ENCODE measurements around the gene PCNX1.
"Not testable (repeated sequence)": the region's sequence is repeated elsewhere in the genome, so short reads cannot be mapped to it uniquely, and the experiment has no call there.

PCNX1 gene

GRCh38 chr14:70926235-70926830, 19.1 kb downstream of the PCNX1 start:
- no peak for DNase-seq (ENCODE audit: low read depth)
- no peak overlapping the region for H3K4me3 ChIP-seq (ENCODE audit: low read depth, low read length)
- no peak for TF ChIP-seq CTCF (IDR thresholded peaks at IDR 0.05; ENCODE audit: low read depth, low read length)
- no peak for TF ChIP-seq POLR2A (IDR thresholded peaks at IDR 0.05; ENCODE audit: extremely low read depth, insufficient read length)
- TF ChIP-seq MAX (IDR thresholded peaks at IDR 0.05; ENCODE audit: low read depth, low read length) = no peak
- TF ChIP-seq MYC (IDR thresholded peaks at IDR 0.05; ENCODE audit: low read depth, low read length) = no peak

GRCh38 chr14:70931008-70931407, 23.7 kb downstream of the PCNX1 start:
- no peak for DNase-seq (ENCODE audit: low read depth)
- no peak overlapping the region for H3K4me3 ChIP-seq (ENCODE audit: low read depth, low read length)
- no peak for TF ChIP-seq POLR2A (IDR thresholded peaks at IDR 0.05; ENCODE audit: extremely low read depth, insufficient read length)
- TF ChIP-seq MYC (IDR thresholded peaks at IDR 0.05; ENCODE audit: low read depth, low read length) = no peak
- no peak for TF ChIP-seq MAX (IDR thresholded peaks at IDR 0.05; ENCODE audit: low read depth, low read length)
- TF ChIP-seq CTCF (IDR thresholded peaks at IDR 0.05; ENCODE audit: low read depth, low read length) = no peak

GRCh38 chr14:70934084-70934483, 26.8 kb downstream of the PCNX1 start:
- no peak overlapping the region for H3K4me3 ChIP-seq (ENCODE audit: low read depth, low read length)
- no peak for DNase-seq (ENCODE audit: low read depth)
- TF ChIP-seq POLR2A (IDR thresholded peaks at IDR 0.05; ENCODE audit: extremely low read depth, insufficient read length) = no peak
- TF ChIP-seq MYC (IDR thresholded peaks at IDR 0.05; ENCODE audit: low read depth, low read length) = no peak
- no peak for TF ChIP-seq MAX (IDR thresholded peaks at IDR 0.05; ENCODE audit: low read depth, low read length)
- TF ChIP-seq CTCF (IDR thresholded peaks at IDR 0.05; ENCODE audit: low read depth, low read length) = no peak

GRCh38 chr14:70934502-70935134, 27.4 kb downstream of the PCNX1 start:
- no peak for DNase-seq (ENCODE audit: low read depth)
- H3K4me3 ChIP-seq (ENCODE audit: low read depth, low read length) = no peak overlapping the region
- TF ChIP-seq MAX (IDR thresholded peaks at IDR 0.05; ENCODE audit: low read depth, low read length) (no peak), MYC (IDR thresholded peaks at IDR 0.05; ENCODE audit: low read depth, low read length) (no peak), POLR2A (IDR thresholded peaks at IDR 0.05; ENCODE audit: extremely low read depth, insufficient read length) (no peak), CTCF (IDR thresholded peaks at IDR 0.05; ENCODE audit: low read depth, low read length) (no peak)

GRCh38 chr14:70935135-70935534, 27.9 kb downstream of the PCNX1 start:
- H3K4me3 ChIP-seq (ENCODE audit: low read depth, low read length) = no peak overlapping the region
- no peak for DNase-seq (ENCODE audit: low read depth)
- no peak for TF ChIP-seq MYC (IDR thresholded peaks at IDR 0.05; ENCODE audit: low read depth, low read length)
- TF ChIP-seq MAX (IDR thresholded peaks at IDR 0.05; ENCODE audit: low read depth, low read length) = no peak
- TF ChIP-seq POLR2A (IDR thresholded peaks at IDR 0.05; ENCODE audit: extremely low read depth, insufficient read length) = no peak
- no peak for TF ChIP-seq CTCF (IDR thresholded peaks at IDR 0.05; ENCODE audit: low read depth, low read length)

GRCh38 chr14:70939693-70940092, 32.4 kb downstream of the PCNX1 start:
- not testable (repeated sequence) for DNase-seq (ENCODE audit: low read depth); H3K4me3 ChIP-seq (ENCODE audit: low read depth, low read length)

GRCh38 chr14:70941637-70942341, 34.5 kb downstream of the PCNX1 start:
- DNase-seq (ENCODE audit: low read depth); H3K4me3 ChIP-seq (ENCODE audit: low read depth, low read length): not testable (repeated sequence)
